Measurements from ENCODE around the gene SLC6A18. TPM values are rescaled to one million over a fixed set of nuclear protein-coding genes. Genes with fewer than 3 reads are reported as not detected.

SLC6A18 gene
- total and polyA plus RNA-seq, 9 of the 15 experiments (the other 6 are each of a cell fraction or from before 2014, with no cell fraction given) = not detected

- 0 out of 2 replicates have a peak, but pooled peaks have one; percentile 31 for TF ChIP-seq HBP1 (CRISPR knock-in tag; IDR thresholded peaks at IDR 0.05)
- no peak for TF ChIP-seq ZNF707 (CRISPR knock-in tag; conservative IDR thresholded peaks at IDR 0.05)
- TF ChIP-seq THRAP3 (IDR thresholded peaks at IDR 0.05; ENCODE audit: borderline replicate concordance) = peak; percentile 19; the same call in 1 of the 2 replicates
- 0 out of 2 replicates have a peak, but pooled peaks have one; percentile 24 for TF ChIP-seq RBFOX2 (IDR thresholded peaks at IDR 0.05; ENCODE audit: low read depth, low read length)
- 0 out of 2 replicates have a peak, but pooled peaks have one; percentile 3 for TF ChIP-seq MTA2 (IDR thresholded peaks at IDR 0.05; ENCODE audit: low read depth)
- TF ChIP-seq TRIM24 (IDR thresholded peaks at IDR 0.05) = 0 out of 4 replicates have a peak, but pooled peaks of 1 of the 2 experiments have one; percentile 3
Measured at GRCh38 chr5:1197876-1198666, 27.1 kb upstream of the SLC6A18 start (continued).

- Histone ChIP-seq H3K27me3 (ENCODE audit: control insufficient read depth in 2 of 2, insufficient read depth in 2 of 2, low read length in 2 of 2) (no peaks in the 10 kb centered on the region), H3K9me1 (ENCODE audit: control insufficient read depth, insufficient read depth, low read length) (no peaks in the 10 kb centered on the region), H3K79me2 (ENCODE audit: control insufficient read depth, insufficient read depth, low read length) (no peaks in the 10 kb centered on the region; the same call in 2 of the 3 replicates), H2AFZ (ENCODE audit: low read depth, low read length) (peak overlapping the region; percentile 85), H3K4me1 (replicated peaks in 1 of 2; ENCODE audit: control insufficient read depth in 2 of 2, insufficient read depth in 2 of 2, low read length in 2 of 2) (peaks cover 39 to 78% of the 10 kb centered on the region in 2 experiments), H4K20me1 (replicated peaks; ENCODE audit: control insufficient read depth, insufficient read depth, low read length) (no peaks in the 10 kb centered on the region), H3K36me3 (ENCODE audit: control insufficient read depth, insufficient read depth, low read length) (no peaks in the 10 kb centered on the region), H3K27ac (ENCODE audit: extremely low read depth, low read depth, low read length) (peak overlapping the region; percentile 75), H3K4me3 (no peak overlapping the region), H3K4me2 (ENCODE audit: insufficient read depth, low read length) (peak overlapping the region; percentile 59; the same call in 1 of the 2 replicates), H3K9me3 (replicated peaks; ENCODE audit: control insufficient read depth, insufficient read depth, low read depth, low read length) (no peaks in the 10 kb centered on the region; the same call in 1 of the 2 replicates), H3K9ac (ENCODE audit: insufficient read depth in 1 of 2, low read depth in 2 of 2, low read length in 2 of 2) (peak overlapping the region; percentile 51 to 79; a peak in 2 of 4 replicates)
- BruUV-seq (replicated peaks) = no TSS peak
- ATAC-seq (no peak), FAIRE-seq (peak; percentile 11), DNase-seq (ENCODE audit: extremely low read depth in 1 of 4, low spot score in 3 of 4) (no peak)
- CTCF ChIA-PET (ENCODE audit: low intra/inter-chr PET ratio) = no interaction called here
- intact Hi-C loops (cut with micrococcal nuclease) = no loop called here
- in situ Hi-C loops (cut with MboI) = no loop called here
- POLR2A ChIA-PET = no interaction called here
- TF ChIP-seq PRDM10 (IDR thresholded peaks at IDR 0.05; ENCODE audit: partially characterized antibody) (no peak), ADNP (tag; IDR thresholded peaks at IDR 0.05) (peak; percentile 34; the same call in 1 of the 2 replicates), NCOA2 (IDR thresholded peaks at IDR 0.05; ENCODE audit: partially characterized antibody in 2 of 2) (no peak), TOE1 (IDR thresholded peaks at IDR 0.05; ENCODE audit: borderline replicate concordance) (0 out of 2 replicates have a peak, but pooled peaks have one; percentile 54), TOE1 (CRISPR knock-in tag; IDR thresholded peaks at IDR 0.05; ENCODE audit: borderline replicate concordance, low read depth) (no peak), CBFB (CRISPR knock-in tag; IDR thresholded peaks at IDR 0.05) (no peak), STAT5A (IDR thresholded peaks at IDR 0.05; ENCODE audit: borderline replicate concordance, low read length) (no peak), ZNF445 (CRISPR knock-in tag; IDR thresholded peaks at IDR 0.05; ENCODE audit: low read depth) (no peak), DNMT1 (IDR thresholded peaks at IDR 0.05) (0 out of 2 replicates have a peak, but pooled peaks have one; percentile 95), ARID2 (IDR thresholded peaks at IDR 0.05) (peak; percentile 50; the same call in 1 of the 2 replicates)
Measured at GRCh38 chr5:1199340-1199648, 25.9 kb upstream of the SLC6A18 start.

Data from K562 (cell line).